Esophagus muscularis mucosa (tissue), 4 donors: ENCODE results near the gene PRMT7. TPM values are rescaled to one million over a fixed set of nuclear protein-coding genes. Genes with fewer than 3 reads are reported as not detected.

Experiments
- DNase-seq: peaks from one replicate; pipeline ENCODE4 v3.0.0-alpha.2; 2017; ENCODE audit errors: extremely low spot score
- H3K27ac ChIP-seq, 4 donors: fragments of 200-600 bp; sonication (generic); replicated peaks in 1 of 4; 1 replicate in 3 of 4; 2 replicates in 1 of 4; pipeline ENCODE4 v1.5.1; 2016 to 2019; ENCODE audit warnings: mild to moderate bottlenecking in 1 of 4
- H3K27me3 ChIP-seq, 4 donors: fragments of 200-600 bp; sonication (generic); one replicate each; pipeline versions ENCODE4 v1.5.1 to v1.6.0; 2016 to 2019
- H3K36me3 ChIP-seq, 4 donors: fragments of 200-600 bp; sonication (generic); one replicate each; pipeline ENCODE4 v1.5.1; 2016 to 2019
- H3K4me1 ChIP-seq, 4 donors: fragments of 200-600 bp; sonication (generic); one replicate each; pipeline ENCODE4 v1.5.1; 2016 to 2019
- H3K4me3 ChIP-seq, 4 donors: fragments of 200-600 bp; sonication (generic); 1 replicate in 2 of 4; 2 replicates in 2 of 4; pipeline ENCODE4 v1.5.1; 2016 to 2019; ENCODE audit warnings: mild to moderate bottlenecking in 4 of 4, moderate library complexity in 1 of 4
- H3K9me3 ChIP-seq, 4 donors: fragments of 200-600 bp; sonication (generic); 1 replicate in 3 of 4; 2 replicates in 1 of 4; pipeline ENCODE4 v1.5.1; 2016 to 2019
- CTCF ChIP-seq, 3 experiments: fragments of 200-600 bp in 2 of 3; fragments of 450-650 bp in 1 of 3; sonication (generic) in 2 of 3; IDR thresholded peaks; one replicate each; pipeline ENCODE4 v1.5.1; 2017 to 2019; ENCODE audit warnings: antibody characterized with exemption in 3 of 3, mild to moderate bottlenecking in 2 of 3, moderate library complexity in 1 of 3
- EP300 ChIP-seq: sonication (generic); formaldehyde crosslinking; IDR thresholded peaks from one replicate; pipeline ENCODE4 v1.6.1; 2017; ENCODE audit warnings: antibody characterized with exemption
- POLR2A ChIP-seq: fragments of 450-650 bp; IDR thresholded peaks from one replicate; pipeline ENCODE4 v1.6.1; 2017; ENCODE audit warnings: antibody characterized with exemption, moderate library complexity, mild to moderate bottlenecking, low read depth
- POLR2AphosphoS5 ChIP-seq, 2 donors: sonication (generic); formaldehyde crosslinking; IDR thresholded peaks; one replicate each; pipeline ENCODE4 v1.6.1; 2017; ENCODE audit warnings: antibody characterized with exemption in 2 of 2
- WGBS: methylation state at CpG from one replicate; pipeline ENCODE4 v1.1.5; 2018; 5-methylcytosine and 5-hydroxymethylcytosine counted together
- intact Hi-C: fragments of 100-400 bp; cut with DNase I; formaldehyde crosslinking; loops from one replicate; pipeline ENCODE4 v1.15.1; 2023
- total RNA-seq, 4 donors: library from RNA; depleted of rRNA; stranded (reverse); fragments of >200 nt; gene quantifications; one replicate each; pipeline versions ENCODE4 v1.1.0 to v1.2.1, GENCODE V29; 2016

PRMT7 gene
- total RNA-seq, 4 donors from 2014 or later = 20.0 to 31.1 (median 26.8) TPM

GRCh38 chr16:68343137-68343536 lies 32.3 kb downstream of the PRMT7 start:
- Histone ChIP-seq H3K36me3 (peaks cover 64 to 95% (median 87%) of the 10 kb centered on the region in 4 donors), H3K9me3 (no peaks in the 10 kb centered on the region), H3K27me3 (no peaks in the 10 kb centered on the region), H3K4me3 (no peak overlapping the region), H3K4me1 (no peaks in the 10 kb centered on the region), H3K27ac (no peak overlapping the region)
- 98% methylated on average over 7 of the region's 7 CpGs for WGBS
- intact Hi-C loops = no loop called here
- TF ChIP-seq CTCF (IDR thresholded peaks at IDR 0.05) = no peak
- no peak for TF ChIP-seq POLR2AphosphoS5 (IDR thresholded peaks at IDR 0.05)
- no peak for TF ChIP-seq EP300
- no peak for DNase-seq

GRCh38 chr16:68344252-68344651 lies 33.4 kb downstream of the PRMT7 start:
- peaks cover 60 to 95% (median 87%) of the 10 kb centered on the region in 4 donors for H3K36me3 ChIP-seq
- intact Hi-C loops = no loop called here
- H3K9me3 ChIP-seq = no peaks in the 10 kb centered on the region

GRCh38 chr16:68345351-68345810 lies 34.6 kb downstream of the PRMT7 start:
- DNase-seq = no peak
- H3K9me3 ChIP-seq = no peaks in the 10 kb centered on the region
- no peaks in the 10 kb centered on the region for H3K27me3 ChIP-seq
- no peak overlapping the region for H3K4me3 ChIP-seq
- intact Hi-C loops = no loop called here
- H3K27ac ChIP-seq = no peak overlapping the region
- 77% methylated on average over 10 of the region's 11 CpGs for WGBS
- peaks cover 55 to 95% (median 87%) of the 10 kb centered on the region in 4 donors for H3K36me3 ChIP-seq
- H3K4me1 ChIP-seq = no peaks in the 10 kb centered on the region
- TF ChIP-seq POLR2A = no peak
- no peak for TF ChIP-seq EP300
- no peak for TF ChIP-seq POLR2AphosphoS5 (IDR thresholded peaks at IDR 0.05)
- TF ChIP-seq CTCF (IDR thresholded peaks at IDR 0.05) = no peak

More at GRCh38 chr16:68344252-68344651, 33.4 kb downstream of the PRMT7 start:
- Histone ChIP-seq H3K27ac (no peak overlapping the region), H3K4me1 (no peaks in the 10 kb centered on the region), H3K4me3 (no peak overlapping the region), H3K27me3 (no peaks in the 10 kb centered on the region)
- TF ChIP-seq POLR2A (no peak), CTCF (IDR thresholded peaks at IDR 0.05) (no peak), EP300 (no peak), POLR2AphosphoS5 (IDR thresholded peaks at IDR 0.05) (no peak)
- no peak for DNase-seq
- WGBS = 85% methylated on average over 11 of the region's 11 CpGs

GRCh38 chr16:68345958-68346635 lies 35.3 kb downstream of the PRMT7 start:
- no peak for DNase-seq
- 94% methylated on average over 14 of the region's 16 CpGs for WGBS
- Histone ChIP-seq H3K9me3 (no peaks in the 10 kb centered on the region), H3K36me3 (peaks cover 50 to 95% (median 88%) of the 10 kb centered on the region in 4 donors), H3K27me3 (no peaks in the 10 kb centered on the region), H3K4me1 (no peaks in the 10 kb centered on the region), H3K27ac (no peak overlapping the region), H3K4me3 (no peak overlapping the region)
- TF ChIP-seq EP300 (no peak), POLR2AphosphoS5 (IDR thresholded peaks at IDR 0.05) (no peak), CTCF (IDR thresholded peaks at IDR 0.05) (no peak), POLR2A (no peak)
- intact Hi-C loops = no loop called here
